ENCODE measurements around the gene APOD.

The APOD gene

DNA sequence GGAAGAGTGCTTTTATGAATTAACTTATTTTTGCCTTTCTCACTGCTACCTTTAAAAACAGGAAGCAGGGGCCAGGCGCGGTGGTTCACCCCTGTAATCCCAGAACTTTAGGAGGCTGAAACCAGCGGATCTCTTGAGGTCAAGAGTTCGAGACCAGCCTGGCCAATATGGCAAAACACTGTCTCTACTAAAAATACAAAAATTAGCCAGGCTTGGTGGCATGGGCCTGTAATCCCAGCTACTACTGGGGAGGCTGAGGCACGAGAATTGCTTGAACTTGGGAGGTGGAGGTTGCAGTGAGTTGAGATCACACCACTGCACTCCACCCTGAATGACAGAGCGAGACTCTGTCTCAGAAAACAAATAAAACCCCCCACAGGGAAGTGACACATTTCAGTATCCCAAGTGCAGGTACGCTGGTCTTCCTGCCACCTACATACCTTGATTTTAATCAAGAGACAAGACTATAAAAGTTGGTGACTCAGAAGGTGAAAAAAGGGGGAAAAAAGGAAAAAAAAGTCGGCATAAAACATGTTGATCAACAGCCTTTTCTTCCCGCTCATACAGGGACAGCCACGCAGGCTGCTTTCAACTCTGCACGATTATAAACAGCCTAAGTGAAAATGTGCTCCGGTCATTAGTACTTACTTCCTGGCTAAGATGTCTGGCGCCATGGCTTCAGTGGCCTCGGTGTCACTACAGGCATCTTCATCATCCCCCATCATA lies 59.4 kb downstream of the APOD start:
- DNase-seq (ENCODE audit: low read depth) = no peak

DNA sequence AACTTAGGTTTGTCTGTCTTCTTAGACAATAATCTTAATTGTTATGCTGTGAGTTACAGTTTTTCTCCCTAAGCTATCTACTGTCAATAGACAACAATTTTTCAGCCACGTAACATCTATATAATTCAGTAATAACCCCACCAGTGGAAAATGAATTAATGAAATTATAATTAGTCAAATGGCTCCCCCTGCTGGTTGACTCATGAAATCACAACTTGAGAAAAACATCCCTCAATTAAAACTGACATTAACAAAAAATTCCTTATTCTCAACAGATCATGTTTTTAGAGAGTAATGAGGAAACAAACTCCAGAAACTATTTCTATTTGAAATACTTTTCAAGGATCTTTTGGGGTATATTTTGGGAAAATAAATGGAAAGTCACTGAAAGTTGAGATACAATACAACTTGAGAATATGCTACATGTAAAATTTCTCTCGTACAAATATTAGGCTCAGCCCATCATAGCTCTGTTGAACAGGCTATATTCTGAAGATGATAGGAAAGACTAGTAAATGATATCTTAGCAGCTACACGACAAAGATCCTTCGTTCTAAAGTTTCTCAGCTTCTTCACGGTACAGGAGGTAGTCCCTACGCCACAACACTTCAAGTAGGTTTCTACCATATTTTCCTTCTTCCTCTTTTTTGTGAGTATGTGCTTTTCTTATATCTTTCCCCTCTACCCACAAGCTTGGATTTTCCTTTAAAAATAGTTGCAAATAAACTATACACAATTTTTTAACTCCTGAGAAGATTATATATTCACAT lies 61.3 kb downstream of the APOD start:
- no peak for DNase-seq (ENCODE audit: low read depth)
